Esophagus squamous epithelium (tissue), 5 donors: ENCODE measurements around the gene PSMB2. TPM values are rescaled to one million over a fixed set of nuclear protein-coding genes. Genes with fewer than 3 reads are reported as not detected.
"Not testable (repeated sequence)": the region's sequence is repeated elsewhere in the genome, so short reads cannot be mapped to it uniquely, and the experiment has no call there.

Source experiments
- DNase-seq: peaks from one replicate; lab custom pipeline; 2025; lab: John Stamatoyannopoulos, UW
- H3K27ac ChIP-seq, 4 donors: fragments of 200-600 bp; sonication (generic); one replicate each; pipeline ENCODE4 v1.5.1; 2016 to 2019; ENCODE audit warnings: mild to moderate bottlenecking in 1 of 4
- H3K27me3 ChIP-seq, 4 donors: fragments of 200-600 bp; sonication (generic); 1 replicate in 3 of 4; 2 replicates in 1 of 4; pipeline versions ENCODE4 v1.5.1 to v1.6.0; 2017 to 2021; ENCODE audit warnings: antibody characterized with exemption in 1 of 4
- H3K36me3 ChIP-seq, 3 donors: fragments of 200-600 bp; sonication (generic); one replicate each; pipeline ENCODE4 v1.5.1; 2016 to 2019
- H3K4me1 ChIP-seq, 3 donors: fragments of 200-600 bp; sonication (generic); one replicate each; pipeline ENCODE4 v1.5.1; 2017 to 2019
- H3K4me3 ChIP-seq, 4 donors: fragments of 200-600 bp; sonication (generic); 1 replicate in 3 of 4; 2 replicates in 1 of 4; pipeline ENCODE4 v1.5.1; 2016 to 2019; ENCODE audit warnings: mild to moderate bottlenecking in 2 of 4, moderate library complexity in 1 of 4
- H3K9me3 ChIP-seq, 3 donors: fragments of 200-600 bp; sonication (generic); one replicate each; pipeline ENCODE4 v1.5.1; 2016 to 2019
- CTCF ChIP-seq, 6 experiments: fragments of 450-650 bp in 4 of 6; fragments of 200-600 bp in 2 of 6; sonication (generic) in 2 of 6; IDR thresholded peaks; one replicate each; pipeline ENCODE4 v1.5.1; 2016 to 2019; ENCODE audit warnings: antibody characterized with exemption in 6 of 6, mild to moderate bottlenecking in 4 of 6, moderate library complexity in 4 of 6
- POLR2A ChIP-seq, 4 donors: fragments of 450-650 bp; IDR thresholded peaks; one replicate each; pipeline ENCODE4 v1.6.1; 2017; ENCODE audit warnings: antibody characterized with exemption in 4 of 4, mild to moderate bottlenecking in 4 of 4, moderate library complexity in 3 of 4
- WGBS, 2 donors: methylation state at CpG; one replicate each; pipeline ENCODE4 v1.1.5; 2018; 5-methylcytosine and 5-hydroxymethylcytosine counted together
- intact Hi-C: fragments of 100-400 bp; cut with DNase I; formaldehyde crosslinking; loops from one replicate; pipeline ENCODE4 v1.15.0; 2022
- total RNA-seq, 4 donors: library from RNA; depleted of rRNA; stranded (reverse); fragments of >200 nt; gene quantifications; one replicate each; pipeline ENCODE4 v1.1.0, GENCODE V29; 2016
- donor health status: DM: yes; HTN: yes; CAD: no.

PSMB2 gene
- total RNA-seq, 4 donors from 2014 or later, result 31.3 to 69.5 (median 39.9) TPM

- 76 to 85% methylated on average over 5 to 7 of the region's 7 CpGs for WGBS, 2 donors
- no peaks in the 10 kb centered on the region for H3K27me3 ChIP-seq
- H3K4me3 ChIP-seq, result no peak overlapping the region
- no peak overlapping the region for H3K27ac ChIP-seq
- no peaks in the 10 kb centered on the region for H3K4me1 ChIP-seq
- no peak for DNase-seq
- intact Hi-C loops, result no loop called here
- no peak for TF ChIP-seq POLR2A (IDR thresholded peaks at IDR 0.05)
- no peak for TF ChIP-seq CTCF (IDR thresholded peaks at IDR 0.05)
- no peaks in the 10 kb centered on the region for H3K9me3 ChIP-seq
- H3K36me3 ChIP-seq, result peaks cover 0 to 12% (median 0%) of the 10 kb centered on the region in 3 donors
Measured at GRCh38 chr1:35586808-35587207, 54.5 kb downstream of the PSMB2 start.

- intact Hi-C loops, H3K4me1 ChIP-seq, H3K27ac ChIP-seq, H3K27me3 ChIP-seq, H3K4me3 ChIP-seq, H3K36me3 ChIP-seq, DNase-seq, H3K9me3 ChIP-seq: not testable (repeated sequence)
- 83 to 85% methylated on average over 1 of the region's 1 CpG for WGBS, 2 donors
Measured at GRCh38 chr1:35585805-35586204, 55.5 kb downstream of the PSMB2 start.

GRCh38 chr1:35585281-35585680 is 56.0 kb downstream of the PSMB2 start:
- Histone ChIP-seq H3K36me3 (peaks cover 0 to under 1% (median 0%) of the 10 kb centered on the region in 3 donors), H3K4me1 (no peaks in the 10 kb centered on the region), H3K27me3 (no peaks in the 10 kb centered on the region), H3K9me3 (no peaks in the 10 kb centered on the region), H3K4me3 (no peak overlapping the region), H3K27ac (no peak overlapping the region)
- 78 to 95% methylated on average over 3 of the region's 3 CpGs for WGBS, 2 donors
- TF ChIP-seq CTCF (IDR thresholded peaks at IDR 0.05), result no peak
- TF ChIP-seq POLR2A (IDR thresholded peaks at IDR 0.05), result no peak
- intact Hi-C loops, result no loop called here
- no peak for DNase-seq

- intact Hi-C loops, H3K27ac ChIP-seq, H3K4me3 ChIP-seq, DNase-seq, H3K36me3 ChIP-seq, H3K9me3 ChIP-seq: not testable (repeated sequence)
- H3K4me1 ChIP-seq, result peaks cover 0 to 20% (median 6%) of the 10 kb centered on the region in 3 donors
- WGBS, 2 donors, result 77 to 91% methylated on average over 4 to 7 of the region's 9 CpGs
- H3K27me3 ChIP-seq, result peaks cover 0 to 21% (median 0%) of the 10 kb centered on the region in 4 donors
Measured at GRCh38 chr1:35581621-35582020, 59.7 kb downstream of the PSMB2 start.

GRCh38 chr1:35580949-35581388 is 60.4 kb downstream of the PSMB2 start:
- Histone ChIP-seq H3K36me3 (no peaks in the 10 kb centered on the region), H3K27ac (no peak overlapping the region), H3K4me3 (no peak overlapping the region), H3K9me3 (no peaks in the 10 kb centered on the region), H3K27me3 (peaks cover 0 to 28% (median 0%) of the 10 kb centered on the region in 4 donors), H3K4me1 (peaks cover 0 to 27% (median 6%) of the 10 kb centered on the region in 3 donors)
- no peak for DNase-seq
- WGBS, 2 donors, result 59 to 64% methylated on average over 4 of the region's 4 CpGs
- no peak for TF ChIP-seq POLR2A (IDR thresholded peaks at IDR 0.05)
- no peak for TF ChIP-seq CTCF (IDR thresholded peaks at IDR 0.05)
- intact Hi-C loops, result no loop called here

- peak overlapping the region; percentile 33 to 69 (median 47) for H3K4me3 ChIP-seq
- WGBS, 2 donors, result 0% methylated on average over 9 of the region's 70 CpGs; no CpG with 5 or more reads in 1 of the 2 donors
- DNase-seq, result no peak
- intact Hi-C loops, result loop anchor here (5.0 kb wide), 1 partner anchor 140 kb away; the partner anchor contains the start of gene C1orf216
- no peak overlapping the region for H3K27ac ChIP-seq
- no peaks in the 10 kb centered on the region for H3K36me3 ChIP-seq
- TF ChIP-seq POLR2A (IDR thresholded peaks at IDR 0.05) (no peak), CTCF (IDR thresholded peaks at IDR 0.05) (no peak)
- H3K9me3 ChIP-seq, result no peaks in the 10 kb centered on the region
- peaks cover 0 to 62% (median 0%) of the 10 kb centered on the region in 4 donors for H3K27me3 ChIP-seq
- H3K4me1 ChIP-seq, result peaks cover 16 to 62% (median 19%) of the 10 kb centered on the region in 3 donors
Measured at GRCh38 chr1:35577071-35577998, 64.0 kb downstream of the PSMB2 start.

GRCh38 chr1:35576766-35577070 is 64.6 kb downstream of the PSMB2 start:
- Histone ChIP-seq H3K27me3 (peaks cover 0 to 69% (median 0%) of the 10 kb centered on the region in 4 donors), H3K4me3 (peak overlapping the region; percentile 33 to 69 (median 47)), H3K4me1 (peaks cover 16 to 66% (median 19%) of the 10 kb centered on the region in 3 donors)
- not testable (repeated sequence) for H3K36me3 ChIP-seq, H3K9me3 ChIP-seq, DNase-seq, H3K27ac ChIP-seq
- WGBS, 2 donors, result 52% methylated on average over 3 of the region's 37 CpGs; no CpG with 5 or more reads in 1 of the 2 donors
- intact Hi-C loops, result loop anchor here (5.0 kb wide), 1 partner anchor 141 kb away; the partner anchor contains the start of gene C1orf216
